Pancreas (tissue), 10 donors: ENCODE results near the gene MPRIP. TPM values are rescaled to one million over a fixed set of nuclear protein-coding genes. Genes with fewer than 3 reads are reported as not detected.
A peak's percentile ranks its signal among the peaks of the same experiment; 100 is the strongest.

ENCODE experiments used
- ATAC-seq, 4 donors: fragments of 200-7000 bp; cut with Tn5 transposase; one replicate each; pipeline versions ENCODE4 v1.8.0 to v1.9.1; 2020; ENCODE audit warnings: mild to moderate bottlenecking in 4 of 4, moderate library complexity in 4 of 4
- DNase-seq, 6 donors: peaks; one replicate each; pipeline ENCODE4 v3.0.0-alpha.2; 2020
- FAIRE-seq: peaks from 2 replicates; lab custom pipeline; 2012; peaks lifted over from hg19 to GRCh38; lab: Jason Lieb, UNC
- H3K27ac ChIP-seq, 4 donors: fragments of 200-600 bp; sonication (generic); 1 replicate in 3 of 4; 2 replicates in 1 of 4; pipeline versions ENCODE4 v1.5.0 to v1.8.0; 2020
- H3K27me3 ChIP-seq, 4 donors: fragments of 200-600 bp; one replicate each; pipeline ENCODE4 v1.8.0; 2021
- H3K36me3 ChIP-seq, 3 donors: fragments of 200-600 bp; sonication (generic) in 1 of 3; one replicate each; pipeline versions ENCODE4 v1.5.0 to v1.8.0; 2020 to 2021
- H3K4me1 ChIP-seq, 3 donors: fragments of 200-600 bp; one replicate each; pipeline ENCODE4 v1.8.0; 2021
- H3K4me3 ChIP-seq, 4 donors: fragments of 200-600 bp; sonication (generic) in 2 of 4; one replicate each; pipeline versions ENCODE4 v1.5.0 to v1.8.0; 2020 to 2021
- H3K9me3 ChIP-seq, 4 donors: fragments of 200-600 bp; one replicate each; pipeline ENCODE4 v1.8.0; 2021
- CTCF ChIP-seq, 4 donors: fragments of 200-600 bp; sonication (generic) in 3 of 4; IDR thresholded peaks; one replicate each; pipeline versions ENCODE4 v1.5.0 to v1.8.0; 2021; ENCODE audit warnings: antibody characterized with exemption in 4 of 4
- WGBS, 2 donors: extraction: QIAGEN DNeasy Blood & Tissue Kit; methylation state at CpG; one replicate each; pipeline ENCODE4 v1.1.7; 2013; 5-methylcytosine and 5-hydroxymethylcytosine counted together
- intact Hi-C, 3 donors: fragments of 100-400 bp; cut with DNase I; formaldehyde crosslinking; loops; one replicate each; pipeline versions ENCODE4 v1.11.1 to v1.14.2; 2022
- polyA plus RNA-seq, 2 donors: library from polyadenylated mRNA; stranded (reverse); fragments of 200-250 nt; gene quantifications; one replicate each; pipeline ENCODE4 v1.2.3, GENCODE V29; 2013
- total RNA-seq, 6 donors: library from RNA; stranded (reverse); fragmentation: NEBNext Ultra II Directional in 4 of 6; extraction: Animal tissue kit (Norgen Biotek cat#: 25700) in 4 of 6; gene quantifications; one replicate each; pipeline versions ENCODE4 v1.2.1 to v1.2.4, GENCODE V29; 2021 to 2023
- donor health status: healthy with polysubstance abuse.
- donor health status: DM: no; HTN: no; CAD: no; lungs with moderate emphysema.
- donor health status: DM: no; HTN: no; CAD: no.
- donor health status: control.
- donor health status: control.
- donor health status: Bipolar disorder and iron deficiency.
- donor health status: DM: yes; HTN: yes; CAD: no.
- donor health status: DM: no; HTN: no; CAD: no.
- donor health status: DM: no; HTN: no; CAD: no.
- donor health status: DM: yes; HTN: yes; CAD: no.

The MPRIP gene
- total and polyA plus RNA-seq, 8 donors = 91.8 to 242 (median 107) TPM

DNA sequence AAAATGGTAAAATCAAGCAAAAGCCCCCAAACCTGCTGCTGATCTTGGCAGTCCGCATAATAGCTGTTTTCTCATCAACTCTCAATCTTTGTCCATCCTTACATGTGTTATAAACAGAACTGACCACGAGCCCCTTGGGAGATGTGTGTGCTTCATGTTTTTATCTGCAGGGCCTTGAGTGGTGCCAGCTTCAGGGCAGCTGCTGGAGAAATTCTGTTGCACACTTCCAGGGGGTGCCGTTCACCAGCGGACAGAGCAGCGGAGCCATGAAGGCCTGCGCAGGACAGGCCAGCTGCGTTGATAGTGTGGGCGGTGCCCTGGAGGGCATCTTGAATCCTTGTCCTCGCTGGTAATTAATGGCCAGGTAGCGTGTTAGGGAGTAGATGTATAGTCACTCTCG lies 20.1 kb downstream of the MPRIP start:
- H3K36me3 ChIP-seq = no peaks in the 10 kb centered on the region
- peak in 1 of 6 donors; percentile 45 for DNase-seq
- no peak overlapping the region for H3K4me3 ChIP-seq
- no peaks in the 10 kb centered on the region for H3K27me3 ChIP-seq
- no peak for TF ChIP-seq CTCF (IDR thresholded peaks at IDR 0.05)
- WGBS, 2 donors = 87 to 88% methylated on average over 11 of the region's 11 CpGs
- peaks cover 6 to 21% (median 11%) of the 10 kb centered on the region in 3 donors for H3K4me1 ChIP-seq
- intact Hi-C loops = no loop called here
- ATAC-seq = peak in 1 of 4 donors; percentile 5
- no peak for FAIRE-seq
- H3K27ac ChIP-seq = no peak overlapping the region
- no peaks in the 10 kb centered on the region for H3K9me3 ChIP-seq

DNA sequence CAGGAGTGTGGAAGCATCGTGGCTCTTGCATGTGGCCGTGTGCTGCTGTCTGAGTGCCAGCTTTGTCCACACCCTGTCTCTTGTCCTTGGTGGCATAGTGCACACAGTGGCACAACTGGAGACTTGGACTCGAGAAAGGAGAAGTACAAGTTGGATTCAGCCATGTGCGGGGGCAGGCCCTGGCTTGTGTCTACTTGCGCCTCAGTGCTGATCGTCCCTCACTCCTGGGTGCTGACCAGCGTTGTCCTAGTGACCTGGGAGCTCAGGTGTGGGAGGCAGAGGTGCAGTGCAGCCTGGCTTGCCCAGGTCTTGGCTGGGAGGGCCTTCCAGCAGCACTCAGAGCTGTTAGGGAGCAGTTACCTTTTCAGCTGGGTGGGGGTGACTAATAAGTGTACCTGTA lies 20.6 kb downstream of the MPRIP start:
- intact Hi-C loops = no loop called here
- no peak overlapping the region for H3K4me3 ChIP-seq
- H3K36me3 ChIP-seq = no peaks in the 10 kb centered on the region
- no peaks in the 10 kb centered on the region for H3K27me3 ChIP-seq
- H3K9me3 ChIP-seq = no peaks in the 10 kb centered on the region
- peaks cover 6 to 21% (median 11%) of the 10 kb centered on the region in 3 donors for H3K4me1 ChIP-seq
- DNase-seq (peak in 1 of 6 donors; percentile 36), FAIRE-seq (no peak), ATAC-seq (peak; percentile 33 to 39 (median 36))
- WGBS, 2 donors = 48 to 53% methylated on average over 7 of the region's 7 CpGs
- TF ChIP-seq CTCF (IDR thresholded peaks at IDR 0.05) = no peak
- no peak overlapping the region for H3K27ac ChIP-seq

DNA sequence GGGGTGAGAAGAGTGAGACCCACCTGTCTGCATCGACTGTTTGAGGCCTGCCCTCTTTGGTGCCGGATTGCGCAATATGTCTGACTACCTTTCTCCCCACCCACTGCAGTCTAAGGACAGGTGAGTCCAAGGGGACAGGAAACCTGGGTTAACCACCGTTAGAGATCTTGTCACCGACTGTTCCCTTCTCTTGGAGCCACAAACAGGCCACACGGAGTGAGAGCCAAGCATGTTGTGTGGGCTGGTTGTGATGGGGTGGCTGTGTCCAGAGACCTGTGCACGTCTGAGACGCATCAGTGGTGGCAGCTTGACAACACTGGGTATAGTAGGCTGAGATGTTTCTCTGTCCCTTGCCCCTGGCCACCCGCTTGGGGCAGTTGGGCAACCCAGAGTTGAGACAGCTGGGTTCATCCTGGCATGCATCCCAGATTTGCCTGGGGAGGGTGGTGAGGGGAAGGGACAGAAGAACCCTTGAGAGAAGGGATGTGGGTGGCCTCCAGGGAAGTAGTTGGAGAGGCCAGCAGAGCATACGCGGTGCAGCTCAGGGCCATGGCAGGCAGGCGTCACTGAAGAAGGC lies 21.4 kb downstream of the MPRIP start:
- no peaks in the 10 kb centered on the region for H3K9me3 ChIP-seq
- no peak overlapping the region for H3K27ac ChIP-seq
- no peaks in the 10 kb centered on the region for H3K27me3 ChIP-seq
- 74 to 81% methylated on average over 12 of the region's 12 CpGs for WGBS, 2 donors
- peaks cover 6 to 21% (median 11%) of the 10 kb centered on the region in 3 donors for H3K4me1 ChIP-seq
- FAIRE-seq = no peak
- peak in 4 of 6 donors; percentile 32 to 70 (median 48) for DNase-seq
- TF ChIP-seq CTCF (IDR thresholded peaks at IDR 0.05) = no peak
- intact Hi-C loops = no loop called here
- H3K4me3 ChIP-seq = no peak overlapping the region
- peak; percentile 33 to 73 (median 56) for ATAC-seq
- H3K36me3 ChIP-seq = no peaks in the 10 kb centered on the region

DNA sequence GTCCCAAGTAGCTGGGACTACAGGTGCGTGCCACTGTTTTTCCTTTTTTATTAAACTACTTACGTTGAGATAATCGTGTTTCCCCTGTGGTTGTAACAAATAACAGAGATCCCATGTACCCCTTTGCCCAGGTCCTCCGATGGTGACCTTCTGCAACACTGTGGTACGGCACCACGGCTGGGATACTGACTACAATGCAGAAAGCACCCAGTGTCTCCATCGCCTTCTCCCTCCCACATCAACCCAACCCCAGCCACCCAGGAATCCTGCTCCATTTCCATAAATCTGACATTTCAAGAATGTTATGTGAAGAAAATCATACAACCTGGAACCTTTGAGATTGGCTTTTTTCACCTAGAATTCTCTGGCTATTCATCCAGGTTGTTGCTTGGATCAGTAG lies 22.1 kb downstream of the MPRIP start:
- Histone ChIP-seq H3K4me3 (no peak overlapping the region), H3K36me3 (no peaks in the 10 kb centered on the region), H3K9me3 (no peaks in the 10 kb centered on the region), H3K27me3 (no peaks in the 10 kb centered on the region), H3K4me1 (peaks cover 6 to 21% (median 11%) of the 10 kb centered on the region in 3 donors), H3K27ac (no peak overlapping the region)
- TF ChIP-seq CTCF (IDR thresholded peaks at IDR 0.05) = no peak
- intact Hi-C loops = no loop called here
- peak in 2 of 6 donors; percentile 5 to 22 for DNase-seq
- FAIRE-seq = no peak
- WGBS, 2 donors = 93% methylated on average over 7 of the region's 7 CpGs
- ATAC-seq = no peak

DNA sequence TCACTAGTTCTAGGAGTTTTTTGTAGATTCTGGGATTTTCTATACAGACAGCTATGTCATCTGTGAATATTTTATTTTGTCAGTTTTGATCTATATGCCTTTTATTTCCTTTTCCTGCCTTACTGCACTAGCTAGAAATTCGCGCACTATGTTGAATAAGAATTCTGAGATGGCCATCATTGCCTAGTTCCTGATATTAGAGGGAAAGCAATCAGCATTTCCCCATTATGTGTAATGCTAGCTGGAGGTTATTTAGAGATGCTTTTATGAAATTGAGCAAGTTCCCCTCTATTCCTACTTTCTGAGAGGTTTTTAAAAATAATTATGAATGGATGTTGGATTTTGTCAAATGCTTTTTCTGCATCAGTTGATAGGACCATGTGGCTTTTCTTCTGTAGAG lies 23.8 kb downstream of the MPRIP start:
- H3K9me3 ChIP-seq = no peaks in the 10 kb centered on the region
- 89 to 94% methylated on average over 2 of the region's 2 CpGs for WGBS, 2 donors
- no peak overlapping the region for H3K4me3 ChIP-seq
- peaks cover 0 to 18% (median 7%) of the 10 kb centered on the region in 3 donors for H3K4me1 ChIP-seq
- no peak for TF ChIP-seq CTCF (IDR thresholded peaks at IDR 0.05)
- intact Hi-C loops = no loop called here
- no peak for FAIRE-seq
- no peak overlapping the region for H3K27ac ChIP-seq
- no peak for DNase-seq
- no peaks in the 10 kb centered on the region for H3K36me3 ChIP-seq
- H3K27me3 ChIP-seq = no peaks in the 10 kb centered on the region
- no peak for ATAC-seq
